GM19025 (cell line): ENCODE results near the gene ARGFX.
"Not testable (repeated sequence)": the region's sequence is repeated elsewhere in the genome, so short reads cannot be mapped to it uniquely, and the experiment has no call there.

Experiments
- ATAC-seq: cut with Tn5 transposase; IDR thresholded peaks from one replicate; pipeline ENCODE4 v1.9.1; 2021; ENCODE audit warnings: mild to moderate bottlenecking, low read depth, moderate library complexity; ENCODE audit not compliant: unreplicated experiment

ARGFX gene

GRCh38 chr3:121598564-121598963 is 30.8 kb downstream of the ARGFX start:
- ATAC-seq: no peak

GRCh38 chr3:121599900-121600299 is 32.2 kb downstream of the ARGFX start:
- ATAC-seq: not testable (repeated sequence)

- ATAC-seq: no peak
These were observed 33.6 kb downstream of the ARGFX start for GRCh38 chr3:121601212-121601812.

- ATAC-seq: no peak
These were observed 37.0 kb downstream of the ARGFX start for GRCh38 chr3:121604759-121605158.

DNA sequence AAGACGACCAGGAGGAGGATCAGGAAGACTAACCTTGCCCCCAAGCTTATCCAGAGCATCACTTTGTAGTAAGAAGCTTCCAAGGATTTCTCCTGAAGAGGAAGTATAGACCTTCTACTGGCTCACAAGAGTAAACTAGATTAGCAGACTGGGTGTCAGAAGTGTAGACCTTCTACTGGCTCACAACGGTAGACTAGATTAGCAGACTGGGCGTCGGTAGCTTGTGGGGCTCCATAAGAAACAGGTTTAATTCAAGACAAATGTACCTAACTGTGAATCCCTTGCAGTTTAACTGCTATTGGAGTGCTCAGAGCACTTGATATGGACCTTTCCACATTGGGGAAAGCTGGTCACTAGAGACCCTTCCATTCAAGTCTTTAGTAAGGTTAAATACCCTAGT is 38.4 kb downstream of the ARGFX start:
- ATAC-seq: no peak
